DLD1 (cell line): ENCODE data around the gene BMP7.

Experiments
- in situ Hi-C: cut with HindIII; loops from 2 replicates; pipeline ENCODE4 v1.10.0; 2017; ENCODE audit warnings: low sequenced_read_pairs

Gene BMP7

DNA sequence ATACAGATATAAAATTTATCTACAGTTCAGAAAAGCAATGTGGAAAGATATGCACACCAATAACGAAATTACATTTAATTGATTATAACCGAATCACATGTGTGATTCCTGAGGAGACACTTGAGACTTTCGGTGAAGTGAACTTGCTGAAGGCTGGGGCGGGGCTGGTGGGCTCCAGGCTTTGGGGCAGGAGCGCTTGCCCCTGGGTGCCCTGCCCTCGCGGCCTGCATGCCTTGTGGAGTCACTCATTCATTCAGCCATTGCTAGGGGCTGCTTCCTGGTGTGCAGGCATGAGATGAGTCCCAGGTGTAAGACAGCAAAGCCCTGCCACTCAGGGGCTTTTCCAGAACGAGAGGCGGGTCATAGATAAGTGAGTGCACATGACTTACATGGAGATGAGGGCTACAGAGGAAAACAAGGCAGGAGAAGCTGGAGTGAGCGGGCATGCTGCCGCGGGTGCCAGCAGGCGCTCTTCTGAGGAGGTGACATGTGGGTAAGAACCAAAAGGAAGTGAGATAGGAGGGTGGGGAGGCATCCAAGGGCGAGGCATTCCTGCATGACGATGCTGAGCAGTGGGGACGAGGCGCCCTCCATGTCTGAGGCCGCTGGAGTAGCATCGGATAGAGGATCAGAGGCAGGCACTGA is 88.7 kb downstream of the BMP7 start:
- in situ Hi-C loops = no loop called here

DNA sequence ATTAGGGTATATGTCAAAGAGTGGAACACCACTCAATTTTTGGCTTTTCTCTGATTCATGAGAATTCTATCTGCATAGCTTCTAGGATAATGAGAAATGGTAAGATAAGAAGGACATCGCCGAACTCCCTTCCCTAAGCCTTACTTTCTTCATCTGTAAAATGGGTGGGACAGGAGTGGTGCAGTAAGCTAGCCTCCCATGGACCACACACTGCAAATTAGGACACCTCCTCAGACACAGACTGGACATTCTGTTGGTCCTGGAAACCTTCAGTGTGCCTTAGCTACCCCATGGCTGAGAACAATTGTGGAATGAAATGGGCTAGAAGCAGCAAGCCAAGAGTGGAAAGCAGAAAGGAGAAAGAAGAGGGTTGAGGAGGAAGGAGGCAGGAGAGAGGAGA is 89.6 kb downstream of the BMP7 start:
- in situ Hi-C loops = no loop called here

DNA sequence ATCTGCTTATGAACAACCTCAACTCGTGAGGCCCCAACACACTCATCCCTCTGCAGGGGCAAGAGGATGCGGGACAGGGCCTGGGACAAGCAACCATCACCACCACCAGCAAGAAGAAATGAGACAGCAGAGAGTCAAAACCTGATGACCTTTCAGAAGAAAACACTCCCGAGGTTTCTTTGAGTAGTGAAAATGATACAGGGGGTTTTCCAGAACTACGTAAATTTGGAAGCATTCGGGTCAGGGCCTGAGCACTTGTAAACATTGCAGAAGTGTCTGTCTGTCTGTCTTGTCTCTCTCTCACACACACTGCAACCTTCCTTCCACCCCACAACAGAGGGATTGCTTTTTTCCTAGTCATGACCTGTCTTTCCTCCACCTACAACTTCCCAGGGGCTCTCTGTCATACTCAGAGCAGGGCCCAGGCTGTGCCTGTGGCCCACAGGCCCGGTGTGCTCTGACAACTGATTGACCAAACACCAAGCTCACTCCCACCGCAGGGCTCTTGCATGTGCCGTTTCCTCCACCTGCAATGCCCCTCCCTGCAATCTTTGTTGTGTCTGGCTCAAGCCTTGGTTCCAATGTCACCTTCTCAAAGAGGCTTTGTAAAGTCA is 90.9 kb downstream of the BMP7 start:
- in situ Hi-C loops = no loop called here

DNA sequence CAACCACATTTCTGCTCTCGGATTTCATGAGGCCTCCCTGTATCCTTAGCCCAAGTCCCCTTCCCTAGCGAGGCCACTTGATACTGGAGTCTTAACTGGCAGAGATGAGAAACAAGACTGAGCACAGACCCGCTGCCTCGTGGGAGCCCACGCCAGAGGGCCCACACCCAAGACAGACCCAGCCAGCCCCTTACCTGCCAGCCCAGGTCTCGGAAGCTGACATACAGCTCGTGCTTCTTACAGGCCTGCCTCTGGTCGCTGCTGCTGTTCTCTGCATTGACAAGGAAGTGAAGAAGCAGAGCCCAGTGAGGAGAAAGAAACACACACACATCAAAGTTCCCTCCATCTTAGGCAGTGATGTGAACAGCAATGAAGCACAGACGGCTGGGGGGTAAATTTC is 91.7 kb downstream of the BMP7 start:
- in situ Hi-C loops = no loop called here

DNA sequence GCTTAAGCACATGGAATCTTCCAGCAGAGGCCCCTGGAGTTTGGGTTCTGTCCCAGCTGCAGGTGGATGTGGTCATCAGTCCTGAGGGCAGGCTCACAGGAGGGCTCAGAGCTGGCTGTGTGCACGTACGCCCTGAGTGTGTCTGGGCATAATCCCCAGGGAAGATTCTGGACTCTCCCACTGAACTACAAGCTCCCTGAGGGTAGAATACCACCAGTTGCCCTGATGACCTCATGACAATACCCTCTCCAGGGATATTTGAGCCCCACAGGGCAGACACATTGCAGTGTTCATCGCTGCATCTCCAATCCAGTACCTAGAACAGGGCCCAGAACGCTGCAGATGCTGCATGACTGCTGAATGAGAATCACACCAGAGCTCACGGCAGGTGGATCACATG is 92.5 kb downstream of the BMP7 start:
- in situ Hi-C loops = no loop called here

DNA sequence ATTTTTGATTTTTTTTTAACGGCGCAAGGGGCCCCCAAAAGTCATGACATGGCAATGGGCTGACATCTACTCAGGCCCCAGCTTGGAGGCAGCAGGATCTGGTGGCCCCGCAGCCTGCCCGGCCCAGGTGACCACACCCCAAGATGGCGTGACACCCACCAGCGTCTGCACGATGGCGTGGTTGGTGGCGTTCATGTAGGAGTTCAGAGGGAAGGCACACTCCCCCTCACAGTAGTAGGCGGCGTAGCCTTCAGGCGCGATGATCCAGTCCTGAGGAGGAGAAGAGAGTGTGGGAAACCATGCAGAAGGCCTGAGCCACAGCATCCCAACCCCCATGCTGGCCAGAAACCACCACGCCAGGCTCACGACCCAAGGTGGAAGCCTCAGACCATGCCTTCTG is 93.4 kb downstream of the BMP7 start:
- in situ Hi-C loops = no loop called here

DNA sequence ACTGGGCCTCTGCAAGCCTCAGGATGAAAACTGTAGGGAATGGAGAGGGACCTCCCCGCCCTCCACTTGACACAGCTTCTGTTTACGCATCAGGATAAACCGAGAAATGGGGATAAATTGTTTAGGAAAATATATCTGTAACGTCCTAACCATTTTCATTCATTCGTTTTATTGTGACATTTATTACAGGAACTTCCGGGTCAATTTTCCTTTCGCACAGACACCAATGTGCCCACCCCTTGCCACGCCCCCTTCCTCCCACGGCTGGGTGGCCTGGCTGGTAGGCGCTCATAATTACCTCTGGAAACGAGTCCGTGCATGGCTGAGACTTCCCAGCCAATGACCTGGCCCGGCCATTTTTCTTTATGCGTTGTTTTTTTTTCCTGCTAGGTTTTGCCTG is 96.1 kb downstream of the BMP7 start:
- in situ Hi-C loops = no loop called here

DNA sequence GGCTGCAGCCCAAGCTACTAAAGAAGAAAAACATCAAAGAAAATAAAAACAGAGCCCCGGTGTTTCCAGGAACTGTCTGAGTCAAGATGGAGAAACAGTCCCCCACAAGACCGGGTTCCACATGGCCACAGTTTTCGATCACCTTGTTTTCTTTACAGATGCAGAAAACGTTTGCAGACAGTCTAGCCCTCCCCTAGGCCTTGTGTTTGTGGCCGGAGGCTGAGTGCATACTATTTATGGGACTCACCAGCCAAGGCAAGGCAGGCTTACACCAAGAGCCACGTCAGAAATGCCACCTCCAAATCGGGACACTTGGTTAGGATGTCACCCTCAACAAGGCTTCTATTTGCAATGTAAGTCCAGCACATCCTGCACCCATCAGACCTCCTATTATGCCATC is 97.3 kb downstream of the BMP7 start:
- in situ Hi-C loops = no loop called here

DNA sequence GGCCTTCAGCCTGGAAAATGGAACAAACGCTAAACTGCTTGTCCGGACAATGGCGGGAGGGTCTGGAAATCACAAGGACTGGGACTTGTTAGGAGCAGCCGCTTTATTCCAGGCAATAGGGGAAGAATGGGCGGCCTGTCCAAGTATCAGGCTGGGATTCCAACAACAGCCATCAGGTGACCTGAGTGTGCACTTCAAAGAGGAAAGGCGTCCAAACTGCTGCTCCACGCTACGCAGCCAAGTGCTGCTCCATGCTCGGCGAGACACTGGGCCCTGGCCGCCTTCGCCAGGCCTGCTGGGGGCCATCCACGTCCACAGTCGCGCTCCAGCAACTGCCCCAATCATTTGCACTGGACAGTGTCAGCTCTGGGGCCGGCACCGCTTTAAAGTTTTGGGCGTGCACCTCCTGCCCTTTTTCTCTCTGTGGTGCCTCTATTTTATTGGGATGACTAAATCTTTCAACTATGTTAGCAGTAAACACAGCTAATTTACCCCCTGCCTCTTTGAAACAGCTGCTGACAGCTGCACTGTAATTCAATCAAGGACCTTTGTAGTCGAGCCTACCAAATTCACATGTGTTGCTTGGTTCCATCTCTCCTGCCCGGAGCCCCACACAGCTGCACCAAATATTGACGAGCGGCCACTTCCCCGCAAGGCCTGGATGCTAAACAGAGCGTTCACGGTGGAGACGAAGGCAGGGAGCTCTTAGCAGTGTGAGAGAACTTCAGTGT is 98.3 kb downstream of the BMP7 start:
- in situ Hi-C loops = no loop called here

DNA sequence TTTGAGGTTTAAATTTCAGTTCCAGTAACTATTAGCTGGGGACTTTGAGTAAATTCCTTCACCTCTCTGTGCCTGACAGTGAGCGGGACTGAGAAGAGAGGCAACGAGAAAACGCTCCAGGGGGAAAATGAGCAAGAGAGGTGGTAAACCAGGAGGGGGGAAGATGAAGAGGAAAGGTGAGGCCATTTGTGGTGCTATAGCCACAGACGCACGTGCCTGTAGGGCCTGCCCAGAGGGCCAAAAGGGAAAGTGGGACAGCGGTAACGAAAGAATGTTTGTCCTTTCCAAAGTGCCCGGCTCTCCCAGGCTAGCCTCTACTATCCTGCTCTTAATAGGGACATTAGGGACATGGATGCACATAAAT is 99.2 kb downstream of the BMP7 start:
- in situ Hi-C loops = no loop called here

DNA sequence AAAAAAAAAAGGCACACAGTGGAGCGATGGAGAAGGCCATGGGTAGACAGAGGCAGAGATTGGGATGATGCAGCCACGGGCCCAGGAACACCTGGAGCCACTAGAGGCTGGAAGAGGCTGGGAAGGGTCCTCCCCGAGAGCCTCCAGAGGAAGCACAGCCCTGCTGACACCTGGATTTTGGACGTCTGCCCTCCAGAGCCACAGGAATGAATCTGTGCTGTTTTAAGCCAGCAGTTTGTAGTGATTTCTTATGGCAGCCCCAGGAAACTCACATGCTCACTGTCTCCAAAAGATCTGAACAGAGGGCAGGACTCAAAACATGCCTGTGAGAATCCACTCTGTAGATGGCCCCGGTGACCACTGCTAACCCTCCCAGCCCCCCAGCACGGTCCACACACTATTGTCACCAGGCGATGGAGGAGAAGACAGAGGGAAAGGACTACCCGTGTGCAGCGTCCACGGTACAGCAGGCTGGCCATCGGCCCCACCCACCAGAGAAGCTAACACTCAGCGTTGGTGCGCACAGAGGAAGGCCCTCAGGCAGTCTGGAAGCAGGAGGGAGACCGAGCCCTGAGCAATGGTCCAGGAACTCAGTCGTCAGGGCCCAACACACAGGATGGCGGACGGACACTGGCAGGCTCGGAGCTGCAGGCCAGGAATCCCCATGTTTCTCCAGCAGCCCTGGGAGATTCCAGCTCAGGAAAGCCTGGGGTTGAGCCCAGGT is 99.7 kb downstream of the BMP7 start:
- in situ Hi-C loops = no loop called here

DNA sequence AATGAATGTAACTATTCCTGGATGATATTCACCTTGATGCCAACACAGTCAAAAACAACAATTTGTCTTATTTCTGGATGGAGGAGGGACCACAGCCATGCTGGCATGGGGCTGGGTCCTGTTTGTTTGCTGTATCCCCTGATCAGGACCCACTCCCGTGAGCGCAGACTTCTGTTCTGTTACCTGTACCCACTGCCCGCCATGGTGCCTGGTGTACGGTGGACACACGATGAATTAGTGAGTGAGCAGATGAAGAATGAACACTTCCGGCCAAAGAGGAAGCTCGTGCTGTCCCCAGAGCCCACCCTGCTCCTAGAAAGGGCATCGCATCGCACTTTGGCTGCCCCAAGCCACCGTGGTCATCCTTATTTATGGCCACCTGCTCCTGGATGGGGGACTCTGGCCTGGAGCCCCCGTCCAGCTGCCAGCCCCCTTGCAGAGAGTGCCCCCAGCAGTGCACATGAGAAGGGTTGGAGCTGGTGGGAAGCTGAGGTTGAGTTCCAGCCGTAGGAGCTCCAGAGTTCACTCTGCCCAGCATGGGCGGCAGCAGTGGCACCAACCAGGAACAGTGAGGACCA is 100.9 kb downstream of the BMP7 start:
- in situ Hi-C loops = no loop called here

DNA sequence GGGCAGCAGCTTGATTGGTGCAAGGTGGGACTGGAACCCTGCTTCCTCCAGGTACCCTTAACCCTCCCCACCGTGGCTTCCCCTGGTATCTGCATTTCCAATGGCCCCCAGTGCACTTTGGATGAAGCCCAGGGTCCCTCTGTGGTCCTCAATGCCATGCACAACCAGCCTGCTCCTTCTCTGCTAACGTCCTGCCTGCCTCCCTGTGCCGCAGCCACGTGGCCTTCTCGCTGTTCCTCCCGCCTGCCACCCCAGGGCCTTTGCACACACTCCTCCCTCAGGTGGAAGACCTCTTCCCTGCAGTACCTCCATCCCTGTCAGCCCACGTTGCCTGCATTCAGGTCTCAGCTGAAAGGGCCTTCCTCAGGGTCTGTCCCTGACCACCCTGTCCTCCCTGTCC is 101.6 kb downstream of the BMP7 start:
- in situ Hi-C loops = no loop called here

DNA sequence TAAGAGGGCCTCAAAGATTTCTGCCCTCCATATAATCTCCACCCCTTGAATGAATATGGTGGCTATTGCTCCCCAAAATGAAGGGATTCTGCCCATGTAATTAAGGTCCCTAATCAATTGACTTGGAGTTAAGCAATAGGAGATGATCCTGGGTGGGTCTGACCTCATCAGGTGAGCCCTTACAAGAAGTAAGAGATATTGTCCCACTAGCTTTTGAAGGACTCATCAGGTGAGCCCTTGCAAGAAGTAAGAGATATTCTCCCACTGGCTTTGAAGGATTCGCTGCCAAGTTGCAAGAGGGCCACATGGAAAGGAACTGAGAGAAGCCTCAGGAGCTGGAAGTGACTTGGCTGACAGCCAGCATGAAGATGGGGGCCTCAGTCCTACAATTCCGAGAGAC is 103.4 kb downstream of the BMP7 start:
- in situ Hi-C loops = no loop called here

DNA sequence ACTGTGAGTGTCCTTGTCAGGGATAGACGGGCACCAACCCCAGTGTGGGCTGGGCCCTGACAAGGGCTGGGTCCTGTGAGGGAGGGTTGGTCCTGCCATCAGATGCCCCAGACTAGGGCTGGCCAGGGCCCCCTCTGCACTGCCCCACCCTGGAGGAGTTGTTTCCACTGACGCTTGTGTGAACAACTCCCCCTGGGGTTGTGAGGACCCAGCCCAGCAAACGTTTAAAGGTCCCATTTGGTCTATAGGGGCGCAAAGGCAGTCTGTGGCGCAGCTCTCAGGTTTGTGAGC is 104.1 kb downstream of the BMP7 start:
- in situ Hi-C loops = no loop called here

DNA sequence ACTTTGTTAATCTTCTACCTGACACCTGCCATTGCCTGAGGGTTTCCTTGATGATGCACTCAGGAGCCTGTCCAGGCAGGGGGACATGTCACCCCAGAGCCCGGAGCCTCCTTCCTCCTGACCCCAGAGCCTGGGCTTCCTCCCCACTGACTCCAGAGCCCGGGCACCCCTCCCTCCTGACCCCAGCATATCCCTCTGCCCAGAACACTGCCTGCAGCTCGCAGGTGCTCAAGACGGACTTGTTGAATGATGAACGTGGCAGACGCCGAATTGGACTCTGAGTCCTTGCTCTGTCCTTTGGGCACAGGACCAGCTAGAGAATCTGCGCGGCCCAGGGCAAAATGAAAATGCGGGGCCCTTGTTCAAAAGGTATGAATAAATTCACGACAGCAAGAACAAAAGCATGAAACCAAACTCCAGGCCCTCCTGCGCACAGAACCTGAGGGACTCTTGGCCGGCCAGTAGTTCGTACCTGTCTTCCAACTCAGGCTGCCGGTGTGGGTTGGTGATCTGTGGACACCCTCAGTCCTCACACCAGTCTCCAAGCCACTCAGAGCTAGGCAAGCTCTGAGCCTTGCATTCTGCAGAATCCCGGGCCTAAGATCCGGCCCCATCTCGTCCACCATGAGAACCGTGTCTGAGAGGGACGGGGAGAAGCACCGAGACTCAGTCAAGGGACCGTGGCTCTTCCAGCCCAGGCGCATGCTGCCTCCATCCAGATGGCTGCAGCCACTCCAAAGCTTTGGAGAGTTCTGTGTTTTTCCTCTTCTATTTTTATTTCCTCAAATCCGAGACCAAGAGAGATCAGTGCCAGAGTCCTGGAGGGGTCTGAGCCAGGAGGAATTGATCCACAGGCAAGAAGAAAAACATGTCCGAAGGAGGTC is 104.7 kb downstream of the BMP7 start:
- in situ Hi-C loops = no loop called here

DNA sequence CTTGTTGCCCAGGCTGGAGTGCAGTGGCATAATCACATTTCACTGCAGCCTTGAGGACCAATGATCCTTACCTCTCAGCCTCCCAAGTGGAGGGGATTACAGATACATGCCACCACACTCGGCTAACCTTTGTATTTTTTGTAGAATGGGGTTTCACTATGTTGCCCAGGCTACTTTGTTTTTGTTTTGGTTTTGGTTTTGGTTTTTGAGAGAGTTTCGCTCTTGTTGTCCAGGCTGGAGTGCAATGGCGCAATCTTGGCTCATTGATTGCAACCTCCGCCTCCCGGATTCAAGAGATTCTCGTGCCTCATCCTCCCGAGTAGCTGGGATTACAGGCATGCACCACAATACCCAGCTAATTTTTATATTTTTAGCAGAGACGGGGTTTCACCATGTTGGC is 105.5 kb downstream of the BMP7 start:
- in situ Hi-C loops = no loop called here

DNA sequence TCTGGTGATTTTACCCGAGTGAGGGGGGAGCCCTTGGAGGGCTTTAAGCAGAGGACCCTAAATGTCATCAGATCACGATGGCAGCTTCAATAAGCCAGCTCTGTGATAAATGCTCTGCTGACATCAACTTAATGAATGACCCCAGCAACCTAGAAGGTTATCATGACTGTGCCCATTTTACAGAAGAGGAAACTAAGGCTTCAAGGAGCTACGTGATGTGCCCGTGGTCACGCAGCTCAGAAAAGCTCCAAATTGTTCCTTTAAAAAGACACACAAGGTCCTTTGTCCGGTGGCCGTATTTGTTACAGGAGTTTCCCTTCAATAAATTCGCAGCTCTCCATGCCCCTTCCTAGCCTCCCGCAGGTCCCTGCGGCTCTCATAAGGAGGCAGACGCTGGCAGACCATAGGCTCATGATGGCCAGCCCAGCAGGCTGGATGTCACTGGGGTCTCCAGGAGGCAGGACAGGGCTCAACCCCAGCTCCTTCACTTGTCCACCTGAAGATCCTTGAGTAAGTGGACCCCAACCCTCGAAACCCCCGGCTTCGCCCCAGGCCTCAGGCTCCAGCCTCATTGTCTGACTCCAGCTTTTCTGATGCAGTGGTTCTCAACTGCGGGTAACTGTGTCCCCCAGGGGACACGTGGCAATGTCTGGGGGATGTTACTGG is 106.4 kb downstream of the BMP7 start:
- in situ Hi-C loops = no loop called here

DNA sequence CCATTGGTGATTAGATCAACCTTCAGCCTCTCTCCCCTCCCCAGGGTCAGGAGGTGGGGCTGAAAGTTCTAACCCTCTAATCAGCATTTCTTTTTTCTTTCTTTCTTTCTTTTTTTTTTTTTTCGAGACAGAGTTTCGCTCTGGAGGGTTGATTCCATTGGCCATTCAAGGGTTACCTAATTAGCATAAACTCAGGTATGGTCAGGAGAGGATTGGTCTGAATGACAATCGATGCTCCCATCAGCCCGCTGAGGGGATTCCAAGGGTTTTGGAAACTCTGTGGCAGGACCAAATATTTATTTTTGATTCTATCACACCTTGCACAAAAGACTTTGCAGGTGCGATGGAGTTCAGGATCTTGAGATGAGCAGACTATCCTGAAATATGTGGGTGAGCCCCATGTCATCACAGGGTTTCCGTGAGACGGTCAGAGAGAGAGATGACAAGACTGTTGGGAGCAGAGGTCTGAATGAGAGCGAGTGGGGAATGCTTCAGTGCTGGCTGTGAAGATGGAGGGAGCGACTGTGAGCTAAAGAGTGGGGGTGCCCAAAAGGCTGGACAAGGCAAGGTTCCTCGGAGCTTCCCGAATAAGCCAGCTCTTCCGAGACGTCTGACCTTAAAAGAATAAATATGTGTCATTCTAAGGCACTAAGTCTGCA is 107.1 kb downstream of the BMP7 start:
- in situ Hi-C loops = no loop called here

DNA sequence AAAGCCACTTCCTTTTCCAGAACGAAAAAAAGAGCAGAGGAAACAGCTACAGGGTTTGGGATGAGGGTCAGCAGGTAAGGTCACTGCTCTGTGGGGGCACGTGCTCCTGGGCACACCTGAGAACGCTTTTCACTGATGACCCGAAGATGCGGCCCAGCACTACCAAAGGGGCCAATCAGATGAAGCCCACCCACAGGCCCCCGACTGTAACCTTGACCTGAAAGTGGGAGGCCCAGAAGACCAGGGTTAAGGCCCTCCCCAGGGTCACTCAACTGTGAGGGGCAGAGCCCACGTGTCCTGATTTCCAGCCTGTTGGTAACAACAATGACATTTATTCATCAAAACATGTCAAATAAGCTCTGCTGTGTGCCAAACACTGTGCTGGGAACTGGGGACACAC is 108.0 kb downstream of the BMP7 start:
- in situ Hi-C loops = no loop called here
